Coronary artery (tissue), 2 donors: Measurements from ENCODE around the gene NXF1.
"Not testable (repeated sequence)": the region's sequence is repeated elsewhere in the genome, so short reads cannot be mapped to it uniquely, and the experiment has no call there.

Source experiments
- DNase-seq: peaks from one replicate; pipeline ENCODE4 v3.0.0-alpha.2; 2017; ENCODE audit warnings: low spot score
- H3K27ac ChIP-seq, 2 donors: fragments of 200-600 bp; sonication (generic); one replicate each; pipeline ENCODE4 v1.5.1; 2016 to 2019
- H3K4me3 ChIP-seq: fragments of 200-600 bp; sonication (generic); 2 replicates; pipeline ENCODE4 v1.5.1; 2016; ENCODE audit warnings: mild to moderate bottlenecking, moderate library complexity
- TF ChIP-seq, protein P1 (sequence below): fragments of 200-600 bp; sonication (generic); IDR thresholded peaks from one replicate; pipeline ENCODE4 v1.5.1; 2019; ENCODE audit warnings: antibody characterized with exemption

Gene NXF1

GRCh38 chr11:62830904-62831519 is 25.8 kb upstream of the NXF1 start:
- H3K4me3 ChIP-seq, result peak overlapping the region; percentile 89
- H3K27ac ChIP-seq, result peak overlapping the region; percentile 82 to 96
- TF ChIP-seq, protein P1, sequence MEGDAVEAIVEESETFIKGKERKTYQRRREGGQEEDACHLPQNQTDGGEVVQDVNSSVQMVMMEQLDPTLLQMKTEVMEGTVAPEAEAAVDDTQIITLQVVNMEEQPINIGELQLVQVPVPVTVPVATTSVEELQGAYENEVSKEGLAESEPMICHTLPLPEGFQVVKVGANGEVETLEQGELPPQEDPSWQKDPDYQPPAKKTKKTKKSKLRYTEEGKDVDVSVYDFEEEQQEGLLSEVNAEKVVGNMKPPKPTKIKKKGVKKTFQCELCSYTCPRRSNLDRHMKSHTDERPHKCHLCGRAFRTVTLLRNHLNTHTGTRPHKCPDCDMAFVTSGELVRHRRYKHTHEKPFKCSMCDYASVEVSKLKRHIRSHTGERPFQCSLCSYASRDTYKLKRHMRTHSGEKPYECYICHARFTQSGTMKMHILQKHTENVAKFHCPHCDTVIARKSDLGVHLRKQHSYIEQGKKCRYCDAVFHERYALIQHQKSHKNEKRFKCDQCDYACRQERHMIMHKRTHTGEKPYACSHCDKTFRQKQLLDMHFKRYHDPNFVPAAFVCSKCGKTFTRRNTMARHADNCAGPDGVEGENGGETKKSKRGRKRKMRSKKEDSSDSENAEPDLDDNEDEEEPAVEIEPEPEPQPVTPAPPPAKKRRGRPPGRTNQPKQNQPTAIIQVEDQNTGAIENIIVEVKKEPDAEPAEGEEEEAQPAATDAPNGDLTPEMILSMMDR, result no peak
- peak; percentile 79 for DNase-seq

DNA sequence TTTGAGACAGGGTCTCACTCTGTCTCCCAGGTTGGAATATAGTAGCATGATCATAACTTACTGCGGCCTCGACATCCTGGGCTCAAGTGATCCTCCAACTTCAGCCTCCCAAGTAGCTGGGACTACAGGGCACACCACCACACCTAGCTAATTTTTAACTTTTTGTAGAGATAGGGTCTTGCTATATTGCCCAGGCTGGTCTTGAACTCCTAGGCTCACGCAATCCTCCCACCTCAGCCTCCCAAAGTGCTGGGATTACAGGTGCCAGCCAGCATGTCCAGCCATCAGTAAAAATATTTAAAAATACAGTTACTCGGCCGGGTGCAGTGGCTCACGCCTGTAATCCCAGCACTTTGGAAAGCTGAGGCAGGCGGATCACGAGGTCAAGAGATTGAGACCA is 22.9 kb upstream of the NXF1 start:
- not testable (repeated sequence) for H3K27ac ChIP-seq, DNase-seq, H3K4me3 ChIP-seq

- Histone ChIP-seq H3K4me3 (no peak overlapping the region), H3K27ac (no peak overlapping the region)
- TF ChIP-seq, protein P1, result no peak
- DNase-seq, result no peak
Observed at GRCh38 chr11:62823677-62824076, 18.4 kb upstream of the NXF1 start.

- Histone ChIP-seq H3K4me3 (no peak overlapping the region), H3K27ac (peak overlapping the region in 1 of 2 donors; percentile 21)
- no peak for DNase-seq
- TF ChIP-seq, protein P1, result no peak
Observed at GRCh38 chr11:62817129-62817528, 11.9 kb upstream of the NXF1 start.

- H3K27ac ChIP-seq, result peak overlapping the region in 1 of 2 donors; percentile 21
Observed at GRCh38 chr11:62816557-62816956, 11.3 kb upstream of the NXF1 start.

DNA sequence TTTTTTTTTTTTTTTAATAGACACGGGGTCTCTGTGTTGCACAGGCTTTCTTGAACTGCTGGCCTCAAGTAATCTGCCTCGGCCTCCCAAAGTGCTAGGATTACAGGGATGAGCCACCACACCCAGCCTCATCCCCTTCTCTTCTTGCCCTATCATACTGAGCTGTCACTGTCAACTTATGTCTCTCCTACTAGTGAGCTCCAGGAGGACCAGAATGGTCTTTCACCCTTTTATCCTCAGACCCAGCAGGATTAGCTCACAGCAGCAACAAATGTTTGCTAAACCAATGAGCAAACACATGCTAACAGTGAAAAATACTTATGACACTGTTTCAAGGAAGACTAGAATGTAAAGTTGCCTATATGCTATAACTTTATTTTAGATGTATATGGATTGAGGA is 6.4 kb upstream of the NXF1 start:
- DNase-seq, result no peak

More at GRCh38 chr11:62816557-62816956, 11.3 kb upstream of the NXF1 start:
- H3K4me3 ChIP-seq, result no peak overlapping the region
- TF ChIP-seq, protein P1, result no peak
- DNase-seq, result no peak

DNA sequence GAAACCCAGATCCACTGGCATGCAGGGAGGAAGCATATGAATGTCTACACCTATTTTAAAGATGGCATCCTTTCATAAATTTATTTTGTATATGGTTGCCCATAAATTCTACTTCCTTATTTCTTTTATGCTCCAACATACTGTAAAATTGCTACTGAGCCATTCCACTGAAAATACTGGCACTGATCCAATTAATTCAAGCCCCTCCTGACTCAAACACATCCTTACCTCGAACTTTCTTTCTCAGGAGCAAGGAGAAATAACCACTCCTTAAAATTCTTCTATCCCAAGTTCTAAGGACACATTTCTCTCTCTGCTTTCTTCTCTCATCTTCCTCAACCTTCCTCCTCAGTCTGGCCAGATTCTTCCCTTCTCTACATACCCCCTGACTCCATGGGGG is 5.5 kb upstream of the NXF1 start:
- DNase-seq, result no peak
- no peak overlapping the region for H3K27ac ChIP-seq
- no peak overlapping the region for H3K4me3 ChIP-seq
- TF ChIP-seq, protein P1, result no peak

More for the DNA sequence above, 6.4 kb upstream of the NXF1 start:
- no peak overlapping the region for H3K27ac ChIP-seq
- no peak overlapping the region for H3K4me3 ChIP-seq
- TF ChIP-seq, protein P1, result no peak
